Esophagus (tissue), 2 donors: Measurements from ENCODE around the gene GABRD. TPM values are rescaled to one million over a fixed set of nuclear protein-coding genes. Genes with fewer than 3 reads are reported as not detected.

Source experiments
- H3K27ac ChIP-seq, 2 donors: one replicate each; pipeline ENCODE4 v1.5.1; 2013; ENCODE audit warnings: low read depth in 2 of 2, mild to moderate bottlenecking in 2 of 2, inconsistent platforms in 1 of 2, low read length in 1 of 2, moderate library complexity in 1 of 2
- H3K27me3 ChIP-seq, 2 donors: one replicate each; pipeline ENCODE4 v1.6.1; 2013; ENCODE audit warnings: low read length in 2 of 2, control low read depth in 1 of 2, mild to moderate bottlenecking in 1 of 2; ENCODE audit not compliant: insufficient read depth in 2 of 2, control insufficient read depth in 1 of 2
- H3K36me3 ChIP-seq, 2 donors: one replicate each; pipeline ENCODE4 v1.6.1; 2013; ENCODE audit warnings: low read length in 1 of 2; ENCODE audit not compliant: control insufficient read depth in 2 of 2, insufficient read depth in 2 of 2
- H3K4me1 ChIP-seq, 2 donors: one replicate each; pipeline ENCODE4 v1.6.1; 2013; ENCODE audit warnings: low read length in 1 of 2; ENCODE audit not compliant: control insufficient read depth in 2 of 2, insufficient read depth in 2 of 2
- H3K4me3 ChIP-seq, 2 donors: one replicate each; pipeline ENCODE4 v1.5.1; 2013; ENCODE audit warnings: low read length in 2 of 2, mild to moderate bottlenecking in 2 of 2, low read depth in 1 of 2, moderate library complexity in 1 of 2
- H3K9me3 ChIP-seq, 2 donors: one replicate each; pipeline ENCODE4 v1.6.1; 2013; ENCODE audit warnings: mild to moderate bottlenecking in 2 of 2, low read depth in 1 of 2, low read length in 1 of 2, moderate library complexity in 1 of 2; ENCODE audit not compliant: control insufficient read depth in 2 of 2, insufficient read depth in 1 of 2
- WGBS, 2 donors: extraction: QIAGEN DNeasy Blood & Tissue Kit; methylation state at CpG; one replicate each; pipeline ENCODE4 v1.1.7; 2013; 5-methylcytosine and 5-hydroxymethylcytosine counted together
- polyA plus RNA-seq, 2 donors: library from polyadenylated mRNA; stranded (reverse); fragments of 200-250 nt; gene quantifications; one replicate each; pipeline ENCODE4 v1.2.3, GENCODE V29; 2013
- donor health status: healthy with polysubstance abuse.
- donor health status: Bipolar disorder and iron deficiency.

Gene GABRD
- polyA plus RNA-seq, 2 donors = 0.27 to 0.90 TPM

DNA sequence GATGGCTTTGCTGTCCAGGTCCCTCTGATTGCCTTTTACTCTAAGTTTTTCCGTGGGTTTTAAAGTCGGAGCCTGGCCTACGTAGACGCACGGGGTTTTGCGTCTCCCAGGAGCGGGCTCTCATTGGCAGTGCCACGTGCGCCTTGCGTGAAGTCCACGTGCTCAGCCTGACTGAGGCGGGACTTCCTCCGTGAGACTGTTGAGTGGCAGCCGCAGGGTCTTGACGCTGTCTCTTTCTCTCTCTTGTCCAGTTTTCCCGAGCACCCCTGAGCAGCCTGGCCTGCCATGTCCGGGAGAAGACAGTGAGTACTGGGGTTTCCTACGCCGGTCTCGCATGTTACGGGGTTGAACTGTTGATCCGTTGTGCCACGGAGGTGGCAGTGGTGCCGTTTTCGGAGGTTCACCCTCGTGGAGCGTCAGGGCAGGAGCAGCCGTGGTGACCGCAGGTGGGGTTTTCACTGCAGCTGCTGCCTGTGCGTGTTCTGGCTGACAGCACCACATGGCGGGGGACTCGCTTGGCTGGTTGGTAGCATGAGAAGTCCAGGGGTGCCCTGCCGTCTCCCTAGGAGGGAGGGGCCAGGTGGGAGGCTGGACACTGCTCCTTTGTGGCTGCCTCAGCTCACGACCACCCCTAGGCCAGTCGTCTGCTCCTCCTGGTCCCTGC, 40.3 kb downstream of the GABRD start:
- no peaks in the 10 kb centered on the region for H3K9me3 ChIP-seq
- H3K36me3 ChIP-seq = peaks cover 0 to 40% of the 10 kb centered on the region in 2 donors
- no peaks in the 10 kb centered on the region for H3K27me3 ChIP-seq
- 93 to 94% methylated on average over 34 to 35 of the region's 35 CpGs for WGBS, 2 donors
- H3K4me3 ChIP-seq = no peak overlapping the region
- H3K27ac ChIP-seq = no peak overlapping the region
- no peaks in the 10 kb centered on the region for H3K4me1 ChIP-seq

DNA sequence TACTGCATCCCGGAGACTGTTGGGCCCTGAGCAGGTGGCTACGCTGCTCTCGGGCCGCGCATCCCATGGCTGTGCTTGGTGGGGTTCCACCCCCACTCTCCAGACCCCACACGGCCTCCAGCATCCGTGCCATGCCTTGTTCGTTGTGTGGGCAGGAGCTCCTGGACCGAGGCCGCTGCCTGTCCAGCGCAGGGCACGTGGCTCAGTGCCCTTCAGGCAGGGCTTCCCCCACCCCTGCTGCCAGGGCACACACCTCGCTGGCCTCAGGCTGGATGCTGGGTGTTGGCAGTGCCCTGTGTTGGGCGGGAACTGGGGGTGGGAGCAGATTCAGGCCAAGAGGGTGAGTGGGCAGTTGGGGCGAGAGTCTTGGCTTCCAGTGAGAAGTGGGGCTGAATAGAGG, 40.9 kb downstream of the GABRD start:
- Histone ChIP-seq H3K27me3 (no peaks in the 10 kb centered on the region), H3K27ac (no peak overlapping the region), H3K9me3 (no peaks in the 10 kb centered on the region), H3K36me3 (peaks cover 0 to 40% of the 10 kb centered on the region in 2 donors), H3K4me1 (no peaks in the 10 kb centered on the region), H3K4me3 (no peak overlapping the region)
- 86 to 90% methylated on average over 15 of the region's 15 CpGs for WGBS, 2 donors

DNA sequence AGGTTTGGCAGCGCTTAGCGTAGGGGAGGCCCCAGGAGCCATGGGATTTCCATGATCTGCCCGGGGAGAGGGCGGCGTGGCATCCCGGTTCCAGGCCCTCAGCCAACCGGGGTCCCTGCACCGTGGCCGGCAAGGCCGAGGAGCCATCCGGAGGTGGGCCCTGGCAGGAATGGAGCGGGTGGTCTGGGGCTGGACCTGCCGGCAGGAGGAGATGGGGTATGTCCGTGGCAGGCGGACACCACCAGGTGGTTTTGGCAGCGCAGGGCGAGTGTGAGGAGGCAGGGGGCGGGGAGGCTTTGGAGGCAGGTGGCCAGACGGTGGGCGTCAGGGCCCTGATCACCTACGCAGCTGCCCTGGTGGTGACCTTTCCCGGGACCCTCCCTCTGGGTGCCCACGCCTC, 41.4 kb downstream of the GABRD start:
- Histone ChIP-seq H3K9me3 (no peaks in the 10 kb centered on the region), H3K4me1 (no peaks in the 10 kb centered on the region), H3K27ac (no peak overlapping the region), H3K4me3 (no peak overlapping the region), H3K36me3 (peaks cover 0 to 37% of the 10 kb centered on the region in 2 donors), H3K27me3 (no peaks in the 10 kb centered on the region)
- 93 to 95% methylated on average over 21 to 23 of the region's 23 CpGs for WGBS, 2 donors

DNA sequence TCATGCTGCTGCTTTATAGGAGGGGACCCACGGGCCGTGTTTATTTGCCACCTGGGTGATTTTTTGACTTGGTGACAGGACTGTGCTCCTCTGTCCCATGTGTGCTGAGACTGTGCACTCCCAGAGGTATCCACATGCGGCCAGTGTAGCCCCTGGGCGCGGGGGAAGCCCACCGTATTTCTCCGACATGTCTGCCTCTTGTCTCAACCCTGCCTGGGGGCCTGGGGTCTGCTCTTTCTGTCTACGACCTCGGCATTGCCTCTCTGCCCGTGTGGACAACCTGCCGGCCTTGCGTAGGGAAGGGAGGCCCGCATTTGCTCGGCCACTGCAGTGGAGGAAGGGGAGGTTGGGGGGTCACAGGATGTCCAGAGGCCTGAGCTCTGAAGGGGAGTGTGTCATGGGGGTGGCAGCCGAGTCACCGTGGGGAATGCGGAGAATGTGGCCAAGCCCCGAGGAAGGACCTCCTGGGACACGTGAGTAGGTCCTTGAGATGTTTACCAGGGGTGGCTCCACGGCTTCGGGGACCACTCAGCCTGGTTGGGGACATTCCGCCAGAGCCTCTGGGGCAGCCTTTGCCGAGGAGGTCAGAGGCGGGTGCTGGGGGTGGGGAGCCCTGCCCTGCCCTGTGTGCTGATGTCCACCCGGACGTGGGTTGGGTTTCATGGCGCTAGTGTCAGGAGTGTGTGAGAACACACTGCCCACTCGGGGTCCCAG, 42.1 kb downstream of the GABRD start:
- H3K27me3 ChIP-seq = no peaks in the 10 kb centered on the region
- WGBS, 2 donors = 85 to 87% methylated on average over 28 of the region's 28 CpGs
- no peaks in the 10 kb centered on the region for H3K9me3 ChIP-seq
- H3K36me3 ChIP-seq = peaks cover 0 to 30% of the 10 kb centered on the region in 2 donors
- no peak overlapping the region for H3K4me3 ChIP-seq
- H3K27ac ChIP-seq = no peak overlapping the region
- H3K4me1 ChIP-seq = no peaks in the 10 kb centered on the region

DNA sequence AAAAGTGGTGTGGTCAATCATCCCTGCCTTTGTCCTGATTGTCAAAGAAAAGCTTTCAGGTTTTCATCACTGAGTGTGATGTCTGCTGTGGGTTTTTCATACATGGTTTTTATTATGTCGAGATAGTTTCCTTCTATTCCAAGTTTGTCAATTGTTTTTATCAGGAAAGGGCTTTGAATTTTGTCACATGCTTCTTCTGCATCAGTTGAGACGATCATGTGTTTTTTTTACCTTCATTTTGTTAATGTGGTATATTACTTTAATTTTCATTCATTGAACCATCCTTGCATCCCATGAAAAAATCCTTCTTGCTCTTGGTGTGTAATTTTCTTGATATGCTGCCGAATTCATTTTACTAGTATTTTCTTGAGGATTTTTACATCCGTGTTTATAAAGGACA, 46.6 kb downstream of the GABRD start:
- peaks cover 0 to 20% of the 10 kb centered on the region in 2 donors for H3K36me3 ChIP-seq
- H3K27me3 ChIP-seq = no peaks in the 10 kb centered on the region
- no peak overlapping the region for H3K27ac ChIP-seq
- H3K4me3 ChIP-seq = no peak overlapping the region
- no peaks in the 10 kb centered on the region for H3K4me1 ChIP-seq
- no peaks in the 10 kb centered on the region for H3K9me3 ChIP-seq
- WGBS, 2 donors = 94 to 96% methylated on average over 4 of the region's 4 CpGs

DNA sequence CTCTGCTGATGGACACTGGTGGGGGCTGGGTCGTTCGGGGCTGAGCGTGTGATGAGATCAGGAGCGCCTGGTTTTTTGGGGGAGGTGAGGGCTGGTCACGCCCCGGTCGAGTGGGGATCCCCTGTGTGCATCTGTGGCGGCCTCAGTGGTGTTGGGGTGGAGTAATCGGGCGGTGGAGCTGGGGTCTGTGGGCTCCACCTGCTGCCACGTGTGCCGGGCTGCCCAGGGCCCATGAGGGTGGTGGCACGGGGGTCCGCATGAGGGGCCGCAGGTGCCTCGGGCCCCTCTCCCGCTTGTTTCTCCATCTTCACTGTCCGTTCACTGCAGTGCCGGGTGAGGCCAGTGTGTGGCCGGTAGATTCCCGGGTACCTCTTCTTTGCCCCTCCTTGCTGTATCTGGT, 48.2 kb downstream of the GABRD start:
- WGBS, 2 donors = 94 to 96% methylated on average over 21 of the region's 21 CpGs
- H3K9me3 ChIP-seq = no peaks in the 10 kb centered on the region
- peaks cover 0 to 13% of the 10 kb centered on the region in 2 donors for H3K36me3 ChIP-seq
- H3K4me3 ChIP-seq = no peak overlapping the region
- H3K4me1 ChIP-seq = no peaks in the 10 kb centered on the region
- H3K27ac ChIP-seq = no peak overlapping the region
- no peaks in the 10 kb centered on the region for H3K27me3 ChIP-seq

DNA sequence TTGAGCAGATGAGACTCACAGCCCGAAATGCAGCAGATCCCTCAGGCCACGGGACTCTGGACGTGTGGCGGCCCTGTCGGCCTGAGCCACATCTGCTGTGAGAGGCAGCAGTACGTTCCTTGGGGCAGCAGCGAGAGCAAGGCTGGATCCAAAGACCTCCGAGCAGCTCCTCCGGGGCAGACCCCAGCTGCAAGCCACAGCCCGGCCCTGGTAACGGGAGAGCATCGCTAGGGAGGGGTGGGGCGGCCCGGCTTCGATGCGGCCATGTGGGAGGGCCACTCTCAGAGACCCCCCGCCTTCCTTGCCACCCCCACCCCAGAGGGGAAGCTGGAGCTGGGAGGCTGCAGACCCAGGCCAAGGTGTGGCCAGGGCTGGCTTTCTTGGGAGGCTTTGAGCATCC, 48.8 kb downstream of the GABRD start:
- 90 to 94% methylated on average over 16 to 17 of the region's 17 CpGs for WGBS, 2 donors

DNA sequence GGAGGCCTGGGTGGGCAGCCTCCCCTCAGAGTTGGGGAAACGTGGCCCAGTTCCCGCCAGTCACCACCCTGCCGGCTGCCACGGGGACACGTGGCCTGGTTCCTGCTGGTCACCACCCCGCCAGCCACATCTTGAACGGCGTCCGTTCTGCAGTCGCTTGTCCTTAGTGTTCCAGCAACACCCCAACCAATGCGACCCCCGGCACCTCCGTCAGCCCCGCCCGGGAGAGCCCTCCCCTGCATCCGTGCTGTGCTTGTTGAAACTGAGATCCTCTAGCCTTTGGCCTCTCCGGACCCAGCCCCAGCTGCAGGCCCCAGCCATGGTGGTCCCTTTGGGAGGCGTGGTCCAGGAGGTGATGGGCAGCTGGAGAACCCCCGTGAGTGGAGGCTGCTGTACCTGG, 49.8 kb downstream of the GABRD start:
- no peaks in the 10 kb centered on the region for H3K27me3 ChIP-seq
- H3K36me3 ChIP-seq = peaks cover 0 to 13% of the 10 kb centered on the region in 2 donors
- H3K4me1 ChIP-seq = no peaks in the 10 kb centered on the region
- H3K27ac ChIP-seq = no peak overlapping the region
- no peaks in the 10 kb centered on the region for H3K9me3 ChIP-seq
- WGBS, 2 donors = 93 to 95% methylated on average over 19 of the region's 19 CpGs
- H3K4me3 ChIP-seq = no peak overlapping the region

More for the DNA sequence above, 48.8 kb downstream of the GABRD start:
- Histone ChIP-seq H3K4me3 (no peak overlapping the region), H3K9me3 (no peaks in the 10 kb centered on the region), H3K36me3 (peaks cover 0 to 13% of the 10 kb centered on the region in 2 donors), H3K4me1 (no peaks in the 10 kb centered on the region), H3K27ac (no peak overlapping the region), H3K27me3 (no peaks in the 10 kb centered on the region)

DNA sequence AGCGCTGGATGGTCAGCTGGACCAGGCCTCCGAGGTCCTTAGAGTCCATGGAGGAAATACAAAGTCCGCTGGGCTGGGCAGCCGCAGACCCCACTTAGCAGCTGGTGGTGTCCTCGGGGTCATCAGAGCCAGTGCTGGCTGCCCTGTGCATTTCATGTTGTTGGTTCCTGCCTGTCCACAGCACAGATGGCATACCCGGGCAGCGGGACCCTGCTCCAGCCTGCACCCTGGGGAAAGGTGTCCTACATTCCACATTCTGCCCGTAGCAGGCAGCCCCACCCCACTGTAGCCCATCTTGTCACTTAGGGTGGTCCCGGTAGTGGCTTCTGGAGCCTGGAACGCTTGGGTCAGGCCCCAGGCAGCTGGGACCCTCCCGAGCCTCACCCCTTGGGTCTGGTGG, 50.9 kb downstream of the GABRD start:
- WGBS, 2 donors = 89 to 92% methylated on average over 11 of the region's 11 CpGs
- H3K27ac ChIP-seq = no peak overlapping the region

More for the DNA sequence above, 50.9 kb downstream of the GABRD start:
- no peaks in the 10 kb centered on the region for H3K27me3 ChIP-seq
- no peaks in the 10 kb centered on the region for H3K9me3 ChIP-seq
- no peaks in the 10 kb centered on the region for H3K4me1 ChIP-seq
- no peak overlapping the region for H3K4me3 ChIP-seq
- H3K36me3 ChIP-seq = peaks cover 0 to 13% of the 10 kb centered on the region in 2 donors
